ENCODE results near the gene FAM83D.

FAM83D gene

GRCh38 chr20:38890497-38890818, 35.8 kb upstream of the FAM83D start:
- DNase-seq (ENCODE audit: low read depth), result no peak
- H3K4me3 ChIP-seq (ENCODE audit: control insufficient read depth, low read depth, low read length), result no peak overlapping the region
- no peak for TF ChIP-seq CTCF (conservative IDR thresholded peaks at IDR 0.05; ENCODE audit: control insufficient read depth, insufficient read depth, low read depth, low read length)

- no peak for DNase-seq (ENCODE audit: low read depth)
- H3K4me3 ChIP-seq (ENCODE audit: control insufficient read depth, low read depth, low read length), result no peak overlapping the region
- no peak for TF ChIP-seq CTCF (conservative IDR thresholded peaks at IDR 0.05; ENCODE audit: control insufficient read depth, insufficient read depth, low read depth, low read length)
Measured at GRCh38 chr20:38892091-38892981, 33.9 kb upstream of the FAM83D start.

- no peak for DNase-seq (ENCODE audit: low read depth)
- H3K4me3 ChIP-seq (ENCODE audit: control insufficient read depth, low read depth, low read length), result no peak overlapping the region
- TF ChIP-seq CTCF (conservative IDR thresholded peaks at IDR 0.05; ENCODE audit: control insufficient read depth, insufficient read depth, low read depth, low read length), result no peak
Measured at GRCh38 chr20:38893056-38893564, 33.1 kb upstream of the FAM83D start.

- H3K4me3 ChIP-seq (ENCODE audit: control insufficient read depth, low read depth, low read length), result no peak overlapping the region
- TF ChIP-seq CTCF (conservative IDR thresholded peaks at IDR 0.05; ENCODE audit: control insufficient read depth, insufficient read depth, low read depth, low read length), result peak; percentile 75
- peak; percentile 34 for DNase-seq (ENCODE audit: low read depth)
Measured at GRCh38 chr20:38893565-38894090, 32.6 kb upstream of the FAM83D start.

GRCh38 chr20:38894091-38894847, 31.9 kb upstream of the FAM83D start:
- TF ChIP-seq CTCF (conservative IDR thresholded peaks at IDR 0.05; ENCODE audit: control insufficient read depth, insufficient read depth, low read depth, low read length), result no peak
- H3K4me3 ChIP-seq (ENCODE audit: control insufficient read depth, low read depth, low read length), result no peak overlapping the region
- DNase-seq (ENCODE audit: low read depth), result peak; percentile 49

- no peak for TF ChIP-seq CTCF (conservative IDR thresholded peaks at IDR 0.05; ENCODE audit: control insufficient read depth, insufficient read depth, low read depth, low read length)
- no peak for DNase-seq (ENCODE audit: low read depth)
- no peak overlapping the region for H3K4me3 ChIP-seq (ENCODE audit: control insufficient read depth, low read depth, low read length)
Measured at GRCh38 chr20:38895098-38895949, 30.9 kb upstream of the FAM83D start.
